Measurements from ENCODE around the gene SLC12A7.
"Not testable (repeated sequence)": the region's sequence is repeated elsewhere in the genome, so short reads cannot be mapped to it uniquely, and the experiment has no call there.

SLC12A7 gene

GRCh38 chr5:1032551-1033027 lies 79.3 kb downstream of the SLC12A7 start:
- DNase-seq = no peak

GRCh38 chr5:1032011-1032410 lies 79.9 kb downstream of the SLC12A7 start:
- DNase-seq = no peak

DNA sequence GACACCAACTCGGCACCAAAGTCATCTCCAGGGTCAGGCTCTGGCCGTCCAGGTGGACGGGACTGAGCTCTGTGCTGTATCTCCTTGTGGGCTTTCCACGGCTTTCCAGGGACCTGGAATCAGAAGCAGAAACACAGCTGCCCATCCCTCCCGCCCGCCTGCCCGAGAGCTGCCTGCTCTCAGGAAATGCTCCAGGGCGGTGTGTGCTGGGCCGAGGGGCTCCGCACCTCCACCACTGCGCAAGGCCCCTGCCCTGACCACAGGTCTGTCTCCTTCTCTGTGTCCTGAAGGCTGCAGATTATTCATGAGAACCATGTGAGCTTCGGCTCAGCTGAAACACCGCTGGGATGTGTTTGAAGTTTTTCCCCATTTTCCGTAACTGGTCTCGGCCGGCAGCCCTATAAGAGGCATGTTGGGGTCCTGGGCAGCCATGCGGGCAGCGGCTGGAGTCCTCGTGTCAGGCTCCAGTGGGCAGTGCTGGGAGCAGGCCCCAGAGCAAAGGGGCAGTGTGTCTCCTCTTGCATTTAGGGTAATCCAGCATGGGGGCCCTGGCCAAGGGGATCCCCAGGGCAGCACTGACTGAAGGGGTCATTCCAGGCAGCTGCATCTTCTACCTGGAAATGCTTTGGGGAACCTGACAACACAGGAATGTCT lies 80.4 kb downstream of the SLC12A7 start:
- DNase-seq = no peak

DNA sequence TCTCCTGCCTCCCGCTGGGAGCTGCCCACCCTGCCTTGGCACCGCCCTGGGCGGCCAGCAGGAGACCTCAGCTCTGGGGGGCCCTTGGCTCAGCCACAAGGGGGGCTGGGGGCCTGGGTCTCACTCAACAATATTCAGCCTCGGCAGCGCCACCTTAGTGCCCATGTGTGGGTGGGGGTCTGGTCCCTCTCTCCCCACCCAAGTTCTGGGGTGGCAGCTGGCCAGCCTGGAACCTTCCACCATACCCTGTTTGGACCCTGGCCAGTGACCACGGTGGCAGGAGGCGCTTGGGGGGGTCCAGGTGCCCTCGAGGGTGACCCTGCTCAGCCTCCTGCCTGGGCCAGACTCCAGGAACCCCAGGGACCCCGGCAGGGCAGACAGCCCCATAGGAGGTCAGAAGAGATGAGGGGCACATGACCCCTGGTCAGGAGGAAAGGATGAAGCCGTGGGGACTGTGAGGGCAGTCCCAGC lies 81.0 kb downstream of the SLC12A7 start:
- no peak for DNase-seq

GRCh38 chr5:1029945-1030625 lies 81.8 kb downstream of the SLC12A7 start:
- no peak for DNase-seq

DNA sequence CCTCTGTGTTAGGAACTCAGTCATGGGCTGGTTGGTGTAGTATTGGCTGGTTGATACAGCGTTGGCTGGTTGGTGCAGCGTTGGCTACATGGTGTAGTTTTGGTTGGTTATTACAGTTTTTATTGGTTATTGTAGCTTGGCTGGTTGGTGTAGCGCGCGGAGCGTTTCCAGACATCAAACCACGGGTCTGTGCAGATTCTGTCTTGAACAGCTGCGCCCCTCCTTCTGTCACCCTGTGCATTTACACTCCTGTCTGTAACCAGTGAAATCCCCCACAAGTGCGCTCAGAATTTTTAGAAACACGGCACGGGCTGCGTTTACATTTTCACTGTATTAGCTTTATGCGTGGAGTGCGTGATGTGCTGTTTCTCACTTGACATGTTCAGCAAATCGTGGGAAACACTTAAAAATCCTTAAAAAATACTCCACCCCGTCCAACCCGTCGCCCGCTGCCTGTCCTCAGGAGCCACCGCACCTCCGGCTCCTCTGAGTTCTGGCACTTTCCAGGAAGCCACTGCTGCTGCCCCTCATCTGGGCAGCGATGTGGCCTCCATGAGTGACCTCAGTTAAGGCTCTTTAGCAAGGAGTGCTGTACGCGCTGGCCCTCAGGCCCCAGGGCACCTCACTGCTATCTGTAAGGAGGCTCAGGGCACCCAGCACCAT lies 82.5 kb downstream of the SLC12A7 start:
- DNase-seq = no peak

DNA sequence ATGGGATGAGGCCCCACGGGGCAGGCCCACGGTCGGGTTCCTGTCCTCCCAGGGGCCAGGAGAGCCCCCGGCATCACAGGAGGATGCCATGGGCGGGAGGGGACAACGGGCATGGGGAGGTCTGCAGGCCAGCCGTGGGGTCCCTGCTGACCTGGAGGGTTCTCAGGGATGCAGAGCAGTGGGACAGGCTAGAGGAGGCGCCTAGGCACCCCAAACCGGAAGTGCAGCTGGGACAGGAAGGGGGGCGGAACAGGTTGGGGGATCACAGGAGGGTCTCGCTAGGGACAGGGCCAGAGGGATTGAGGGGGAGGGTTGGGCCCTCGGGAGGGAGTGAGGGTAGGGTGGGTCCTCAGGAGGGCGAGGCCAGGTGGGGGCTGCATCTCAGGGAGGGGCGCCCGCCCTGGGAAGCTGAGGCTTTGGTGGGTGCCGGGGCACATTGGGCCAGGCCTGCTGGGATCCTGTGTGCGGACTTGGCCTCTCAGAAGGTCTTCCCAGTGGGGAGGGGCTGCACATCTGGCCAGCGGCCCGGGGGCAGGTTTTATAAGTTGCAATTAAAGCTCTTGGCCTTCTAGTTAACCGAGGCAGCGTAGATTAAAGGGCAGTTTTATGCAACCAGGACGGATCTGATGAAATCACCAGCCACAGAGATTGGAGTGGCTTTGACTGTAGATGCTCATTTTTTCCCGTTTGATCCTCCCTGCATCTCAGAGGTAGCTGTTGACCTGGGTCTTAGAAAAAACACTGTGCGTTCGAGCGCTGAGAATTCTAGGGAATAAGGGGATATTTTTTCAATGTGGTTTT lies 83.2 kb downstream of the SLC12A7 start:
- DNase-seq = no peak

- no peak for DNase-seq
Observed at GRCh38 chr5:1027631-1028441, 84.0 kb downstream of the SLC12A7 start.

DNA sequence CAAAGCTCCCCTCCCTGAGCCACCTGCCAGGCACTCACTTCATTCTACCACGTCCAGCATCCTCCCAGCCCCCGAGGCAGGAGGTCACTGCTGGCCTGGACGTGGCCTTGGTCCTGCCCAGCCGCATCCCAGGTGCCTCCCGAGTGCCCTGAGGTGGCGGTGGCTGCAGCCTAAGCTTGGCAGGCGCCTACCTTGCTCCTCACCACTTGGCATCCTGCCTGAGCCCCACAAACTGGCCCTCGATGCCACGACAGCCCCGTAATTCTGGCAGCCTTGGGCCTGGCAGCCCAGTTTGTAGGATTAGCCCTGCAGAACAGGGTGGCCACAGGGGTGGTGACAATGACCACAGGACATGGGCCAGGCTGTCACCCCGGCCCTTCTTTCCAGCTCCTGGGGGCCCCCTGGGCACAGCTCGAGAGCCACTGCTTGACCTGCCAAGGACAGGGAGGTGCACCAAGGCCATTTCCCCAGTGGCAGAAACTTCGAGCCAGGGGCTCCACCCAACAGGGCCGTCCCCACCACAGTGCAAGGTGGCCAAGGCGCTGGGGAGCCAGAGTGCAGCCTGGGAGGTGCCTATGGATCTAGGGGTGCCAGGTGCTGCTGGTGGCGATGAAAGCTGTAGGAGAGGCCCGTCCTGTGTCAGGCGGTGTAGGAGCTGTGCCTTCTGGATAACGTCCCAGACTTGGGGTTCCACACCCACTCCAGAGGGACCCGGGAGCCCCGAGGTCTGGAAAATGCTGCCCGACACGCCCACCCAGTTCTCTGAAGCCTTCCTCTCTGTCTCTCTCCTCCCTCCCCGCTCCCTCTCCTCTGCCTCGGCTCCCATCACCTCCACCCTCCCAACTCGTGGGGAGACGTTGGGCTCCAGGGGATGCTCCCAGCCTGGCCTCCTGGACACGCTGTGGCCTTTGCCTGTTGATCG lies 84.9 kb downstream of the SLC12A7 start:
- DNase-seq = no peak

GRCh38 chr5:1021969-1022336 lies 89.9 kb downstream of the SLC12A7 start:
- DNase-seq = not testable (repeated sequence)

DNA sequence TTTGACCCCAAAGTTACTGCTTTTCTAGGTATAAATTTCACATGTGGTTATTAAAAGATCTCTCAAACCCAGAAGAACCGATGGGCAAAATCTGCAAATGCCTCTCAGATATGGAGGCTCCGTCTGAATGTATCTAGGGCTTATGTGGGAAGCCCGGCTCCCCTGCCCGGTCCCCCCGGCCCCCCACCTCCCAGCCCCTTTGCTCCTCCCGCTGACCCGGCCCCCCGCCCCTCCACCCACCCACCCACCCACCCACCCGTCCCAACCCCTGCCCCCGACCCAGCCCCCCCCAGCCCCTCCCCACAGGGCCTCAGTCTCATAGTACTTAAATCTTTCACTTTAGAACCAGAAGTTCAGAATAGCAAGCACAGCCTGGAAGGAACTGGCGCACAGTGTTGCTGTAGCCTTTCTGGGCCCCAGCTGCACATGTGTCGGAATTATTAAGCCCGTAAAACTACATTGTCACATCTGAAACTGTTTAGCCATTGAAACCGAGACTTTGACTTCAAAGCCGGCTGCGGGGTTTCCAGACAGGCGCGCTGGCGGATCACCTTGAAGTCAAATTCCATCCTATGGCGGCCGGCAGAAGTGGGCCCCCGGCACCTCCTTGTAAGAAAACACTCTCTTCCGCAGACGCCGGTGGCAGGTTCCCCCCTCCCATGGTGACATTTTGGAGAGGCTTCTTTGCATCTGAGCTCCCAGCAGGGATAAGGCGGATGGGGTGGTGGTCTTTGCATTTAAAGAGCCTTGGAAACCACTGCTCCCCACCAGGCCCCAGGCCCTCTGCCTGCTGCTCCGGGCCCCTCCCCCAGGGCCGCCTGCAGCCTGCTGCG lies 90.5 kb downstream of the SLC12A7 start:
- DNase-seq = peak; percentile 82

DNA sequence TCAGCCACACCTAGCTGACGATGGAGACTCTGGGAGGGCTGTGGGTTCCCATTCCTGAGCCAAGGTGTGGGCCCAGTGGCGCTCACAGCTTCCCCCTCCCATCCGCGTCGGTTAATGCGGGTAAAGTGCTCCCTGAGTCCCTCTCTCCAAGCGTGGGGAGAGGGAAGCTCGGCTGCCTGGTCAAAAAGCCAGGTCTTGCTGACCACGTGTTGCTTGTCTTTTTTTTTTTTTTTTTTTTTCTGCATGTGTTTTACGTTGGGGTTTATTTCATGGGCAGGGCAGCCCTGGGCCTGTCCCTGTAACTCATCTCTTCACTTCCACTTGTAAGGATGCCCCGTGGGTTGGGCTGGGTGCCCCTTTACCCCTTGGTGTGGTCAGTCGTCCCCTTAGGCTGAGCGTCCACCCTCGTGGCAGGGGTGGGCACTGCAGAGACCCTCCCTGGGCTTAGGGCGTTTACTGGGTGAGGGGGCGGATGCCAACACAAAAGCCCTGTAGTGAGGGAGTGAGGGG lies 91.4 kb downstream of the SLC12A7 start:
- DNase-seq = no peak

GRCh38 chr5:1019001-1019905 lies 92.6 kb downstream of the SLC12A7 start:
- no peak for DNase-seq

DNA sequence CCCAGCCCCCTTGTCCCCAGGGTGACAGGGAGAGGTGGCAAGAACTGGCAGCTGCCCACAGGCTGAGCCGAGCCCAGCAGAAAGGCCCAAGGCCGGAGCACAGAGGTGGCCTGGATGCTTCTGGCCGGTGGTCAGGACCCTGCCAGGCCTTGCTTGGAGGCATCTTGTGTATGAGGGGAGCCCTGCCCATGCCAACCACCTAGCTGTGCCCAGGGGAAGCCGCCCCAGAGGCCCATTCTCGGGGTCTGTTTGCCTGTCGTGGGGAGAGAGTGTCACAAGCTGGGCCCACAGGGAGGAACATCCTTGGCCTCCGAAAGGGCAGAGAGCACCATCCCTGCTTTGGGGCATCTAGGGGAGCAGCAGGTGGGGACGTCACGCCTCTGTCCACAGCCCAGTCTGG lies 93.3 kb downstream of the SLC12A7 start:
- no peak for DNase-seq

GRCh38 chr5:1017691-1018455 lies 94.0 kb downstream of the SLC12A7 start:
- no peak for DNase-seq

DNA sequence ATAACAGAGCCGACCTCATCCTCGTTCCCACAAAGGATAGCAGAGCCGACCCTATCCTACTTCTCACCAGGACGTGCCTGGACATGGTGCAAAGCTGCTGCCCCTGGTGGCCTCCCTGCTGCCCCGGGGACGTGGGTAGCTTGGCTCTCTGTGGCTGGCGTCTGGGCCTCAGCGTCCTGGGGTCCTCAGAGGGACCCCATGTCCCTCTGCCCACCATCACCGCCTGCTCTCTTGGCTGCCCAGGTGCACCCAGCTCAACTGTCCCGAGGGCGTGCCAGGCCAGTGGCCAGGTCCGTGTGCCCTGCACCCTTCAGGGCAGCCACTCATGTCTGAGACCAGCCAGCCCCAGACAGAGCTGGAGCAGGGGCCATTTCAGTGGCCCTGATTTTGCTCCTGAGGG lies 94.8 kb downstream of the SLC12A7 start:
- DNase-seq = no peak

GRCh38 chr5:1016476-1016875 lies 95.4 kb downstream of the SLC12A7 start:
- DNase-seq = no peak

DNA sequence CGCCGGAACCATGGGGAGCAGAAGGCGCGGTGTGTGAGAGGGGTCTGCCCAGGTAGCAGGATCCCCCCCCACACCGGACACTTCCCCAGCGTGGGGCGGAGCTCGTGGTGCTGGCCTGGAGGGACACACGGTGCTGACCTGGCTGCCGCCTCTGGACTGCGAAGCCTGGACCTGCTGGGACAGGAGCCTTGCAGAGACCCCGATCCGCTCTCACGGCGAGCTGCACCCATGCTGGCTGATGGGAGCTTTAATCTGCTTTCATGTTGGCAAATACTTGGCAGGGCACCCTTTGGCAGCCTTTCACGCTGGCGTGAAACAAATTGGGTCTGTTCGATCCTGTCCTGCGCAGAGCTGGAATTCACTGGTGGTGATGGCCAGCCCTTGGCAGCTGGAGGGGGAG lies 95.8 kb downstream of the SLC12A7 start:
- no peak for DNase-seq

Data from femur (tissue), 1 donor.